Colonic mucosa (tissue), 4 donors: ENCODE data around the gene EIF4H. TPM values are rescaled to one million over a fixed set of nuclear protein-coding genes. Genes with fewer than 3 reads are reported as not detected.
"Not testable (repeated sequence)": the region's sequence is repeated elsewhere in the genome, so short reads cannot be mapped to it uniquely, and the experiment has no call there.

Experiments used
- DNase-seq: peaks from one replicate; pipeline ENCODE4 v3.0.0-alpha.2; 2020
- H3K27ac ChIP-seq: fragments of 200-600 bp; one replicate; pipeline ENCODE4 v1.8.0; 2021
- H3K27me3 ChIP-seq: fragments of 200-600 bp; one replicate; pipeline ENCODE4 v1.8.0; 2021
- H3K36me3 ChIP-seq: fragments of 200-600 bp; one replicate; pipeline ENCODE4 v1.8.0; 2021
- H3K4me1 ChIP-seq: fragments of 200-600 bp; one replicate; pipeline ENCODE4 v1.8.0; 2021; ENCODE audit warnings: mild to moderate bottlenecking
- H3K4me3 ChIP-seq: fragments of 200-600 bp; one replicate; pipeline ENCODE4 v1.8.0; 2021
- H3K9ac ChIP-seq, 2 donors: one replicate each; pipeline ENCODE4 v1.7.0; 2013; ENCODE audit warnings: control low read depth in 2 of 2, low read depth in 2 of 2, low read length in 2 of 2
- H3K9me3 ChIP-seq: fragments of 200-600 bp; one replicate; pipeline ENCODE4 v1.8.0; 2021
- intact Hi-C: fragments of 100-400 bp; cut with DNase I; formaldehyde crosslinking; loops from one replicate; pipeline ENCODE4 v1.14.1; 2022
- total RNA-seq, 2 donors: library from RNA; stranded (reverse); fragmentation: NEBNext Ultra II Directional in 1 of 2; extraction: Animal tissue kit (Norgen Biotek cat#: 25700) in 1 of 2; gene quantifications; one replicate each; pipeline ENCODE4 v1.2.1, GENCODE V29; 2021
- TF ChIP-seq, protein P1 (sequence below): fragments of 200-600 bp; IDR thresholded peaks from one replicate; pipeline ENCODE4 v1.8.0; 2022; ENCODE audit warnings: antibody characterized with exemption, mild to moderate bottlenecking
- donor health status: healthy.
- donor health status: DM: no; HTN: no; CAD: no.
- donor health status: DM: no; HTN: no; CAD: no.

EIF4H gene
- total RNA-seq, 2 donors from 2014 or later, result 297 to 302 TPM

DNA sequence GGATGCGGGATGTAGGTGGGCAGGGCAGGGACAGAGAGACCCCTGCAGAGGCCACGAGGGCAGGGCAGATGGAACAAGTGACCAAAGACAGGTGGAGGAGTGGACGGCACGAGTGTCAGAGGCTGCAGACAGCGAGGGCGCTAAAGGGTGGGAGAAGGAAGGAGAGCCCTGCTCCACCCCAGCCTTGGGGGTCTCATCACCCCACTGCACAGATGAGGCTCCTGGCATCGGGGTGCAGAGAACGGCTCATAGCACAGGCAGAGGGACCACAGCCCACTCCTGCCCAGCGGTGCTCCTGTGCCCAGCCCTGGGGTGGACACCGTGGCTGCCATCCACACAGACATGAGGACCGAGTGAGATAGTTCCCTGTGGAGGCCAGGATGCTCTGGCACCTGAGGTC lies 33.4 kb downstream of the EIF4H start:
- H3K4me3 ChIP-seq, result no peak overlapping the region
- no peaks in the 10 kb centered on the region for H3K27me3 ChIP-seq
- no peak overlapping the region for H3K27ac ChIP-seq
- no peak for DNase-seq
- no peaks in the 10 kb centered on the region for H3K36me3 ChIP-seq
- no peak overlapping the region for H3K9ac ChIP-seq
- no peaks in the 10 kb centered on the region for H3K9me3 ChIP-seq
- H3K4me1 ChIP-seq, result no peaks in the 10 kb centered on the region
- TF ChIP-seq, protein P1, sequence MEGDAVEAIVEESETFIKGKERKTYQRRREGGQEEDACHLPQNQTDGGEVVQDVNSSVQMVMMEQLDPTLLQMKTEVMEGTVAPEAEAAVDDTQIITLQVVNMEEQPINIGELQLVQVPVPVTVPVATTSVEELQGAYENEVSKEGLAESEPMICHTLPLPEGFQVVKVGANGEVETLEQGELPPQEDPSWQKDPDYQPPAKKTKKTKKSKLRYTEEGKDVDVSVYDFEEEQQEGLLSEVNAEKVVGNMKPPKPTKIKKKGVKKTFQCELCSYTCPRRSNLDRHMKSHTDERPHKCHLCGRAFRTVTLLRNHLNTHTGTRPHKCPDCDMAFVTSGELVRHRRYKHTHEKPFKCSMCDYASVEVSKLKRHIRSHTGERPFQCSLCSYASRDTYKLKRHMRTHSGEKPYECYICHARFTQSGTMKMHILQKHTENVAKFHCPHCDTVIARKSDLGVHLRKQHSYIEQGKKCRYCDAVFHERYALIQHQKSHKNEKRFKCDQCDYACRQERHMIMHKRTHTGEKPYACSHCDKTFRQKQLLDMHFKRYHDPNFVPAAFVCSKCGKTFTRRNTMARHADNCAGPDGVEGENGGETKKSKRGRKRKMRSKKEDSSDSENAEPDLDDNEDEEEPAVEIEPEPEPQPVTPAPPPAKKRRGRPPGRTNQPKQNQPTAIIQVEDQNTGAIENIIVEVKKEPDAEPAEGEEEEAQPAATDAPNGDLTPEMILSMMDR, result no peak
- intact Hi-C loops, result loop anchor here (2.0 kb wide), 1 partner anchor 193 kb away; no protein-coding TSS in a partner anchor

GRCh38 chr7:74208241-74208640 lies 34.1 kb downstream of the EIF4H start:
- intact Hi-C loops, H3K9ac ChIP-seq, H3K9me3 ChIP-seq, H3K27me3 ChIP-seq, H3K27ac ChIP-seq, H3K4me3 ChIP-seq, H3K4me1 ChIP-seq, H3K36me3 ChIP-seq, DNase-seq: not testable (repeated sequence)

DNA sequence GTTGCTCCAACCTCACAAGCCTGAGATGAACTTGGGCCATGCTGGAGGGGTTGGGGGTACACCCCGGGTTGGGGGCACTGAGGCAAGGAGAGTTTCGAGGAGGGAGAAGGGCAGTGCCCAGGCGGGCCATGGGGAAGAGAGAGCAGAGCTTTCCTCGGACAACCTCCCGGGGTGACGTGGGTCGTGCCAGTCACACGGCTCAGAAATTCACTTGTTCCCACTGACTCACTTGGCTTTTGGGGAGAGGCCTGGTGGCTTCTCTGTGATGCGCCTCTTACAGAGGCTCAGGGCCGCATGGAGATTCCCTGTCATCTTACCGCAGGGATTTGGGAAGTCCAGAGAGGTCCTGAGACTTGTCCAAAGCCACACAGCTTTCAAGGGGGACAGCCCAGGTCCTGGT lies 38.5 kb downstream of the EIF4H start:
- TF ChIP-seq, protein P1, result no peak
- Histone ChIP-seq H3K4me1 (no peaks in the 10 kb centered on the region), H3K9me3 (no peaks in the 10 kb centered on the region), H3K27me3 (no peaks in the 10 kb centered on the region), H3K27ac (no peak overlapping the region), H3K36me3 (no peaks in the 10 kb centered on the region), H3K4me3 (no peak overlapping the region), H3K9ac (no peak overlapping the region)
- intact Hi-C loops, result no loop called here
- DNase-seq, result no peak

- no peaks in the 10 kb centered on the region for H3K9me3 ChIP-seq
- no peak overlapping the region for H3K9ac ChIP-seq
- H3K36me3 ChIP-seq, result no peaks in the 10 kb centered on the region
- intact Hi-C loops, result no loop called here
- TF ChIP-seq, protein P1, result no peak
- H3K27ac ChIP-seq, result no peak overlapping the region
- no peak for DNase-seq
- H3K4me1 ChIP-seq, result no peaks in the 10 kb centered on the region
- H3K27me3 ChIP-seq, result no peaks in the 10 kb centered on the region
- H3K4me3 ChIP-seq, result no peak overlapping the region
Observed at GRCh38 chr7:74214816-74215630, 40.9 kb downstream of the EIF4H start.

GRCh38 chr7:74215921-74216320 lies 41.8 kb downstream of the EIF4H start:
- H3K27ac ChIP-seq, result no peak overlapping the region
- TF ChIP-seq, protein P1, result no peak
- no peak for DNase-seq
- H3K4me1 ChIP-seq, result no peaks in the 10 kb centered on the region
- no peak overlapping the region for H3K4me3 ChIP-seq
- H3K27me3 ChIP-seq, result no peaks in the 10 kb centered on the region
- intact Hi-C loops, result no loop called here
- no peak overlapping the region for H3K9ac ChIP-seq
- H3K9me3 ChIP-seq, result no peaks in the 10 kb centered on the region
- no peaks in the 10 kb centered on the region for H3K36me3 ChIP-seq

- Histone ChIP-seq H3K9ac (no peak overlapping the region), H3K9me3 (no peaks in the 10 kb centered on the region), H3K4me3 (no peak overlapping the region), H3K36me3 (no peaks in the 10 kb centered on the region), H3K4me1 (no peaks in the 10 kb centered on the region), H3K27ac (no peak overlapping the region), H3K27me3 (no peaks in the 10 kb centered on the region)
- TF ChIP-seq, protein P1, result no peak
- intact Hi-C loops, result no loop called here
- DNase-seq, result no peak
Observed at GRCh38 chr7:74216361-74216761, 42.2 kb downstream of the EIF4H start.
